ENCODE data around the gene PIWIL1.

Gene PIWIL1

GRCh38 chr12:130375296-130376287 lies 37.9 kb downstream of the PIWIL1 start:
- no peak for DNase-seq

- DNase-seq: no peak
Measured at GRCh38 chr12:130382818-130383217, 45.1 kb downstream of the PIWIL1 start.

GRCh38 chr12:130384234-130384633 lies 46.5 kb downstream of the PIWIL1 start:
- DNase-seq: no peak

- DNase-seq: no peak
Measured at GRCh38 chr12:130385193-130385592, 47.5 kb downstream of the PIWIL1 start.

- no peak for DNase-seq
Measured at GRCh38 chr12:130391186-130391585, 53.5 kb downstream of the PIWIL1 start.

- DNase-seq: no peak
Measured at GRCh38 chr12:130394906-130395305, 57.2 kb downstream of the PIWIL1 start.

GRCh38 chr12:130396667-130397066 lies 59.0 kb downstream of the PIWIL1 start:
- no peak for DNase-seq

GRCh38 chr12:130398100-130398848 lies 60.6 kb downstream of the PIWIL1 start:
- DNase-seq: no peak

- peak; percentile 59 for DNase-seq
Measured at GRCh38 chr12:130401703-130402102, 64.0 kb downstream of the PIWIL1 start.

GRCh38 chr12:130405332-130405731 lies 67.6 kb downstream of the PIWIL1 start:
- no peak for DNase-seq

GRCh38 chr12:130412384-130412783 lies 74.7 kb downstream of the PIWIL1 start:
- DNase-seq: no peak

GRCh38 chr12:130413909-130414308 lies 76.2 kb downstream of the PIWIL1 start:
- DNase-seq: no peak

GRCh38 chr12:130414381-130414780 lies 76.7 kb downstream of the PIWIL1 start:
- DNase-seq: no peak

GRCh38 chr12:130418251-130418650 lies 80.6 kb downstream of the PIWIL1 start:
- no peak for DNase-seq

- DNase-seq: no peak
Measured at GRCh38 chr12:130419116-130419515, 81.4 kb downstream of the PIWIL1 start.

- DNase-seq: no peak
Measured at GRCh38 chr12:130420071-130420470, 82.4 kb downstream of the PIWIL1 start.

GRCh38 chr12:130421896-130422295 lies 84.2 kb downstream of the PIWIL1 start:
- DNase-seq: no peak

Data from retina (tissue), 1 donor.